HepG2 (cell line): Measurements from ENCODE around the gene MTRFR. TPM values are rescaled to one million over a fixed set of nuclear protein-coding genes. Genes with fewer than 3 reads are reported as not detected.

Experiments used
- AHR ChIP-seq: IDR thresholded peaks from 2 replicates; pipeline ENCODE4 v1.6.1; 2018; ENCODE audit warnings: missing genetic modification reagents, missing compliant biosample characterization
- ETV5 ChIP-seq: IDR thresholded peaks from 2 replicates; pipeline ENCODE4 v1.6.1; 2018; ENCODE audit warnings: missing biosample characterization, missing genetic modification reagents, inconsistent platforms, borderline replicate concordance
- FOXA1 ChIP-seq, 2 experiments: fragments of 450-650 bp in 1 of 2; sonication (generic) in 1 of 2; formaldehyde crosslinking in 1 of 2; IDR thresholded peaks; 2 replicates each; pipeline versions ENCODE4 v1.4.0 to v1.6.1; 2016 to 2020; ENCODE audit warnings: missing genetic modification reagents in 1 of 2
- FUBP1 ChIP-seq: sonication (generic); formaldehyde crosslinking; IDR thresholded peaks from 2 replicates; pipeline ENCODE4 v1.5.1; 2020; ENCODE audit warnings: missing genetic modification reagents, mild to moderate bottlenecking, borderline replicate concordance
- IRX3 ChIP-seq: sonication (generic); formaldehyde crosslinking; IDR thresholded peaks from 2 replicates; pipeline ENCODE4 v1.8.1; 2023; ENCODE audit warnings: mild to moderate bottlenecking, low read depth, missing genetic modification reagents, borderline replicate concordance
- NAIF1 ChIP-seq: sonication (generic); formaldehyde crosslinking; IDR thresholded peaks from 2 replicates; pipeline ENCODE4 v1.5.0; 2020; ENCODE audit warnings: mild to moderate bottlenecking, missing genetic modification reagents, borderline replicate concordance
- NFRKB ChIP-seq: fragments of 450-650 bp; IDR thresholded peaks from 2 replicates; pipeline ENCODE4 v1.6.1; 2017
- NR2C2 ChIP-seq: sonication (generic); formaldehyde crosslinking; IDR thresholded peaks from 2 replicates; pipeline ENCODE4 v1.4.0; 2020; ENCODE audit warnings: missing genetic modification reagents, mild to moderate bottlenecking, moderate library complexity, borderline replicate concordance
- SCMH1 ChIP-seq: sonication (generic); formaldehyde crosslinking; IDR thresholded peaks from 2 replicates; pipeline ENCODE4 v1.9.0; 2021; ENCODE audit warnings: missing genetic modification reagents, mild to moderate bottlenecking, borderline replicate concordance
- SIX4 ChIP-seq: sonication (generic); formaldehyde crosslinking; IDR thresholded peaks from 2 replicates; pipeline ENCODE4 v1.4.0; 2020; ENCODE audit warnings: missing genetic modification reagents
- SMC3 ChIP-seq: IDR thresholded peaks from 2 replicates; pipeline ENCODE4 v1.6.1; 2011; ENCODE audit warnings: low read length, improper control_type of control experiment
- SRF ChIP-seq: IDR thresholded peaks from 2 replicates; pipeline ENCODE4 v1.6.1; 2011; ENCODE audit warnings: mild to moderate bottlenecking, low read depth, low read length, moderate library complexity
- SRSF9 ChIP-seq: fragments of 200-400 bp; formaldehyde crosslinking; IDR thresholded peaks from 2 replicates; pipeline ENCODE4 v1.6.1; 2018; ENCODE audit warnings: borderline replicate concordance, mild to moderate bottlenecking, low read depth, low read length; ENCODE audit not compliant: insufficient read depth, poor library complexity, severe bottlenecking
- TAF1 ChIP-seq: sonication (generic); formaldehyde crosslinking; IDR thresholded peaks from 2 replicates; pipeline ENCODE4 v1.4.0; 2020; ENCODE audit warnings: missing genetic modification reagents
- TARDBP ChIP-seq: sonication (generic); formaldehyde crosslinking; IDR thresholded peaks from 2 replicates; pipeline ENCODE4 v1.8.0; 2022; ENCODE audit warnings: mild to moderate bottlenecking, missing genetic modification reagents
- THRA ChIP-seq: sonication (generic); formaldehyde crosslinking; IDR thresholded peaks from 2 replicates; pipeline ENCODE4 v1.4.0; 2020; ENCODE audit warnings: missing genetic modification reagents, borderline replicate concordance
- ZFX ChIP-seq: sonication (generic); formaldehyde crosslinking; IDR thresholded peaks from 2 replicates; pipeline ENCODE4 v1.4.0; 2020; ENCODE audit warnings: mild to moderate bottlenecking, low read depth, missing genetic modification reagents, moderate library complexity
- ZNF207 ChIP-seq: fragments of 450-650 bp; IDR thresholded peaks from 2 replicates; pipeline ENCODE4 v1.6.1; 2016; ENCODE audit warnings: antibody characterized with exemption, borderline replicate concordance
- ZNF263 ChIP-seq: sonication (generic); formaldehyde crosslinking; IDR thresholded peaks from 2 replicates; pipeline ENCODE4 v1.4.0; 2020; ENCODE audit warnings: missing genetic modification reagents
- ZNF644 ChIP-seq: IDR thresholded peaks from 2 replicates; pipeline ENCODE4 v1.6.1; 2016; ENCODE audit warnings: low read depth
- ZNF781 ChIP-seq: sonication (generic); formaldehyde crosslinking; IDR thresholded peaks from 2 replicates; pipeline ENCODE4 v1.5.1; 2020; ENCODE audit warnings: borderline replicate concordance, mild to moderate bottlenecking, missing genetic modification reagents; ENCODE audit errors: not compliant biosample characterization
- polyA plus RNA-seq, 8 experiments: library from polyadenylated mRNA; depleted of rRNA in 3 of 8; stranded (reverse) in 7 of 8; unstranded in 1 of 8; fragments of >200 nt; fragmentation: Illumina TruSeq in 4 of 8; extraction: Trizol in 4 of 8; gene quantifications; 2 replicates each; pipeline versions ENCODE4 v1.2.1 to v1.2.3, GENCODE V29; 2011 to 2016; ENCODE audit warnings: low read depth in 4 of 8, missing spikeins in 1 of 8, mixed read lengths in 1 of 8; ENCODE audit not compliant: insufficient read depth in 1 of 8
- total RNA-seq, 5 experiments: library from RNA; depleted of rRNA; stranded (reverse); fragments of >200 nt; fragmentation: Illumina TruSeq; extraction: Trizol; gene quantifications; 2 replicates each; pipeline ENCODE4 v1.2.3, GENCODE V29; 2016; ENCODE audit warnings: low read depth in 1 of 5
- TF ChIP-seq, protein P1 (sequence below): sonication (generic); formaldehyde crosslinking; IDR thresholded peaks from 2 replicates; pipeline ENCODE4 v1.4.0; 2020; ENCODE audit warnings: mild to moderate bottlenecking, low read depth, missing genetic modification reagents
- TF ChIP-seq, protein P2 (sequence below): sonication (generic); formaldehyde crosslinking; IDR thresholded peaks from 2 replicates; pipeline ENCODE4 v1.4.0; 2020; ENCODE audit warnings: missing genetic modification reagents
- TF ChIP-seq, protein P3 (sequence below): sonication (generic); formaldehyde crosslinking; IDR thresholded peaks from 2 replicates; pipeline ENCODE4 v1.5.0; 2020; ENCODE audit warnings: missing genetic modification reagents, mild to moderate bottlenecking, borderline replicate concordance

Gene MTRFR
- total and polyA plus RNA-seq, 2 of the 13 experiments (the other 11 are each of a cell fraction or from before 2014, with no cell fraction given), result 7.1 to 9.9 TPM

DNA sequence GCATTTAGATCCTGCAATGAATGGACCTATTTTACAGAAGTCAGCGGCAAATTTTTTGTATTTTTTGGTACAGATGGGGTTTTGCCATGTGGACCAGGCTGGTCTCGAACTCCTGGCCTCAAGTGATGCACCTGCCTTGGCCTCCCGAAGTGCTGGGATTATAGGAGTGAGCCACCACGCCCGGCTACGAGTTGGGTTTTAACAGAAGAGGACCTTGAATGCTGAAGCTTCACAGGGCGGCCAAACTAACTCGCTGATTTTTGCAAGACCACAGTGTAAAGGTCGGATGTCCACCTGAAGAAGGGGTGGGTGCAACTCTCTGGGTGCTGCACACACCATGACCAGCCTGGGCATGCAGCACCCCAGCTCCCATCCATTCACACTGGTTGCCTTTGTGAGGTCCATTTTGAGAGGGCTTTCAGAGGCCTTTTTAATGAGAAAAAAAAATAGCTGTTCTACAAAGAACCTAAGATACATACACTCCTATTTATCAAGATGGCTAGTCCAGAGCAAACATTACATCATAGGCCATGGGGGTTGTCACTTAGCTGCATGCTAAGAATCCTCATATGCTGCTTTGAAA lies 60.0 kb downstream of the MTRFR start (continued):
- TF ChIP-seq THRA (CRISPR knock-in tag), result no peak; the same call in 1 of the 2 replicates
- TF ChIP-seq, protein P1, sequence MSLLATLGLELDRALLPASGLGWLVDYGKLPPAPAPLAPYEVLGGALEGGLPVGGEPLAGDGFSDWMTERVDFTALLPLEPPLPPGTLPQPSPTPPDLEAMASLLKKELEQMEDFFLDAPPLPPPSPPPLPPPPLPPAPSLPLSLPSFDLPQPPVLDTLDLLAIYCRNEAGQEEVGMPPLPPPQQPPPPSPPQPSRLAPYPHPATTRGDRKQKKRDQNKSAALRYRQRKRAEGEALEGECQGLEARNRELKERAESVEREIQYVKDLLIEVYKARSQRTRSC, result no peak
- no peak for TF ChIP-seq SCMH1 (CRISPR knock-in tag)
- TF ChIP-seq ZNF207, result no peak
- no peak; the same call in 1 of the 2 replicates for TF ChIP-seq TARDBP (CRISPR knock-in tag)
- no peak for TF ChIP-seq FOXA1 (IDR thresholded peaks at IDR 0.05)
- TF ChIP-seq FOXA1 (CRISPR knock-in tag; IDR thresholded peaks at IDR 0.05), result no peak; the same call in 1 of the 2 replicates
- no peak for TF ChIP-seq SIX4 (CRISPR knock-in tag)
- no peak for TF ChIP-seq SRSF9
- no peak for TF ChIP-seq SRF
- peak; percentile 52; the same call in 1 of the 2 replicates for TF ChIP-seq ZFX (CRISPR knock-in tag)
- no peak for TF ChIP-seq AHR (CRISPR knock-in tag)
- TF ChIP-seq NFRKB, result no peak
- TF ChIP-seq, protein P2, sequence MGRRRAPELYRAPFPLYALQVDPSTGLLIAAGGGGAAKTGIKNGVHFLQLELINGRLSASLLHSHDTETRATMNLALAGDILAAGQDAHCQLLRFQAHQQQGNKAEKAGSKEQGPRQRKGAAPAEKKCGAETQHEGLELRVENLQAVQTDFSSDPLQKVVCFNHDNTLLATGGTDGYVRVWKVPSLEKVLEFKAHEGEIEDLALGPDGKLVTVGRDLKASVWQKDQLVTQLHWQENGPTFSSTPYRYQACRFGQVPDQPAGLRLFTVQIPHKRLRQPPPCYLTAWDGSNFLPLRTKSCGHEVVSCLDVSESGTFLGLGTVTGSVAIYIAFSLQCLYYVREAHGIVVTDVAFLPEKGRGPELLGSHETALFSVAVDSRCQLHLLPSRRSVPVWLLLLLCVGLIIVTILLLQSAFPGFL (CRISPR knock-in tag), result no peak
- no peak for TF ChIP-seq FUBP1
- 0 out of 2 replicates have a peak, but pooled peaks have one; percentile 12 for TF ChIP-seq ETV5 (CRISPR knock-in tag)
- TF ChIP-seq ZNF263, result no peak
- no peak for TF ChIP-seq IRX3 (CRISPR knock-in tag)
- TF ChIP-seq ZNF781 (CRISPR knock-in tag), result no peak
- TF ChIP-seq, protein P3, sequence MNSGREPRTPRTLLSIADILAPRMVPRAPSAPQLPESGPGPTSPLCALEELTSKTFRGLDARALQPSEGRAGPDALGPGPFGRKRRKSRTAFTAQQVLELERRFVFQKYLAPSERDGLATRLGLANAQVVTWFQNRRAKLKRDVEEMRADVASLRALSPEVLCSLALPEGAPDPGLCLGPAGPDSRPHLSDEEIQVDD, result no peak
- no peak for TF ChIP-seq TAF1 (CRISPR knock-in tag)
- TF ChIP-seq ZNF644, result peak; percentile 93
- peak; percentile 41; the same call in 1 of the 2 replicates for TF ChIP-seq NR2C2 (CRISPR knock-in tag)
- no peak for TF ChIP-seq SMC3
- no peak for TF ChIP-seq NAIF1 (CRISPR knock-in tag)
